Stimulated activated CD4-positive, alpha-beta T cell treated with anti-CD3 and anti-CD28 coated beads, Interleukin-15, amount 100 ng/mL, for 24 hours (primary cell): ENCODE measurements around the gene ANKRD36.
A peak's percentile ranks its signal among the peaks of the same experiment; 100 is the strongest.
"Not testable (repeated sequence)": the region's sequence is repeated elsewhere in the genome, so short reads cannot be mapped to it uniquely, and the experiment has no call there.

ENCODE experiments used
- DNase-seq: peaks from one replicate; pipeline ENCODE4 v3.0.0-alpha.2; 2020

Gene ANKRD36

DNA sequence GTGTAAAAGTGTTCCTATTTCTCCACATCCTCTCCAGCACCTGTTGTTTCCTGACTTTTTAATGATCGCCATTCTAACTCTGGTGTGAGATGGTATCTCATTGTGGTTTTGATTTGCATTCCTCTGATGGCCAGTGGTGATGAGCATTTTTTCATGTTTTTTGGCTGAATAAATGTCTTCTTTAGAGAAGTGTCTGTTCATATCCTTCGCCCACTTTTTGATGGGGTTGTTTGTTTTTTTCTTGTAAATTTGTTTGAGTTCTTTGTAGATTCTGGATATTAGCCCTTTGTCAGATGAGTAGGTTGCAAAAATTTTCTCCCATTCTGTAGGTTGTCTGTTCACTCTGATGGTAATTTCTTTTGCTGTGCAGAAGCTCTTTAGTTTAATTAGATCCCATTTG is 16.1 kb downstream of the ANKRD36 start:
- DNase-seq: not testable (repeated sequence)

DNA sequence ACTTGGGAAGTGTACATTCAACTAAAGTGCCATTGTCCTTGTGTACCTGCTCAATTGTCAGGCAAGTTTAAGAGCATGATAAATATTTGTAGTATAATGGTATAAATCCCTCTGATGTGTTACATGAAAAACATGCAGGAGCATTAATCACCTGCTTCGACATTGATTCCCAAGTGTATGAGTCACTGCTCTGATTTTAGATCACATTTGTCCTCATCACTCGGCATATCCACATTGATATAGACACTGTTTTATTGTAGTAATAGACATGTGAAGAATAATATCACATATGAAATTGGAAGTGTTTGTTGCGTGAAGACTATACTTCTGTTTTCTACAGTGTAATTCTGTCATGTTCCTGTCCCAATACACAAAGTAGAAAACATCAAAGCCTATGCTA is 31.1 kb downstream of the ANKRD36 start:
- DNase-seq: not testable (repeated sequence)

- not testable (repeated sequence) for DNase-seq
Observed at GRCh38 chr2:97166548-97166947, 53.6 kb downstream of the ANKRD36 start.

DNA sequence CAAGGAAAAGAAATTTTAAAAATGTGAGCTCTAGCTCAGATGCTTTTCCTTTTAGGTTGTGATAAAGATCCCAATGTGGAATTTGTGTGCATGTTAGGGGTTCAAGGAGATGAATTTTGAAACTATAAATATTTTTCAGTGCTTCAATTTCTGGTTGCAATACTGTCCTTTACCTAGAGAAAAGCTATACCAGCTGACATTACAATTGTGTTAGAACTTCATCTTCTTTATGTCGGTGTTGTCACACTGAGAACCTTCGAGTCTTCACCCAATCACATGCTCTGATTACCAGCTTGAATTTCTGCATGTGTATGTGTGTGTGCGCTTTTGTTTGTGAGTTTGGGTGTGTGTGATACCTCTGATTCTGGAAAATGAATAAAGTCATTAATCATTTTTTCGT is 55.0 kb downstream of the ANKRD36 start:
- DNase-seq: not testable (repeated sequence)

DNA sequence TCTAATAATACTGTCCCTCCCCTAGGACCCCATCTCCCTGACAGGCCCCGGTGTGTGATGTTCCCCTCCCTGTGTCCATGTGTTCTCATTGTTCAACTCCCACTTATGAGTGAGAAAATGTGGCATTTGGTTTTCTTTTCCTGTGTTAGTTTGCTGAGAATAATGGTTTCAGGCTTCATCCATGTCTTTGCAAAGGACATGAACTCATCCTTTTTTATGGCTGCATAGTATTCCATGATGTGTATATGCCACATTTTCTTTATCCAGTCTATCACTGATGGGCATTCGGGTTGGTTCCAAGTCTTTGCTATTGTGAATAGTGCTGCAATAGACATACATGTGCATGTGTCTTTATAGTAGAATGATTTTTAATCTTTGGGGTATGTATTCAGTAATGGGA is 55.6 kb downstream of the ANKRD36 start:
- DNase-seq: not testable (repeated sequence)

DNA sequence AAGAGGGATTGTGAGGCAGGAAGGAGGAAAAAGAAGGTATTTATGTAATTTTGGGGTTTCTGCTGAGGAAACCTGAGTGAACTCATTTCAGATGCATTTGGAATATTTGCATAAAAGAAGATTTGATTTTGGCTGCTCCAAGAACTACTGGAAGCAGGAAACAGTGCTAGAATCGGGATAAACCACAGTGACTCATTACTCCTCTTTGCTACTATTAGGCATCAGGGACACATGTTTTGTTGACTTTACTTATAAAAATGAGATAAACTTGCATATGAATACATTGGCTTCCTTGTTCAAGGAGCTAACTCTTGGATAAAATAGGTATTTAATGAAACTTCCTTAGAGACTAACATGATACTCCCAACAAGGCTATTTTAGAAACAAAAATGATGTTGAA is 67.4 kb downstream of the ANKRD36 start:
- not testable (repeated sequence) for DNase-seq

DNA sequence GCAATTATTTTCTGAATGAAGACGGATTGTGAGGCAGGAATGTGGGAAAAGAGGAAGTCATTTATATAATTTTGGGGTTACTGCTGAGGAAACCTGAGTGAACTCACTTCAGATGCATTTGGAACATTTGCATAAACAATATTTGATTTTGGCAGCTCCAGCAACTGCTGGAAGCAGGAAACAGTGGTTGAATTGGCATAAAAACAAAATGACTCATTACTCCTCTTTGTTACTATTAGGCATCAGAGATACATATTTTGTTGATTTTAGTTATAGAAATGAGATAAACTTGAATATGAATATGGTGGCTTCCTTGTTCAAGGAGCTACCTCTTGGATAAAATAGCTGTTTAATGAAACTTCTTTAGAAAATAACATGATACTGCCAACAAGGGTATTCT is 82.4 kb downstream of the ANKRD36 start:
- DNase-seq: not testable (repeated sequence)

- not testable (repeated sequence) for DNase-seq
Observed at GRCh38 chr2:97197251-97197650, 84.3 kb downstream of the ANKRD36 start.

- not testable (repeated sequence) for DNase-seq
Observed at GRCh38 chr2:97200887-97201286, 87.9 kb downstream of the ANKRD36 start.

GRCh38 chr2:97202643-97203250 is 89.8 kb downstream of the ANKRD36 start:
- not testable (repeated sequence) for DNase-seq

GRCh38 chr2:97210325-97210724 is 97.4 kb downstream of the ANKRD36 start:
- DNase-seq: no peak

DNA sequence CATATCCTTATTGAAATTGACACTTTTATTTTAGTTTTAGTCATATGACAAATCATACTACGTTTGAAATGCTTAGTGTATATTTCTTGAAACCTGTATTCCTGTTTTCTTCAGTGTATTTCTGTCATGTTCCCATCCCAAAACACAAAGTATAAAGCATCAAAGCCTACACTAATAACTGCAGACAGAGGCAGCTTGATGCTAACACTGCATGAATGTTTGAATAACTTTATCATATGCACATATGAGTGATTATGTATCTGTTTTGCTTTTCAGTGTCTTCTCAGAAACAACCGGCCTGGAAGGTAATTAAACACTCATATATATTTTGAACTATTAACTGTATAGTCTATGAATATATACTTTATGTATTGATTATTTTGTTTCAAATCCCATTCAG is 102.1 kb downstream of the ANKRD36 start:
- not testable (repeated sequence) for DNase-seq

DNA sequence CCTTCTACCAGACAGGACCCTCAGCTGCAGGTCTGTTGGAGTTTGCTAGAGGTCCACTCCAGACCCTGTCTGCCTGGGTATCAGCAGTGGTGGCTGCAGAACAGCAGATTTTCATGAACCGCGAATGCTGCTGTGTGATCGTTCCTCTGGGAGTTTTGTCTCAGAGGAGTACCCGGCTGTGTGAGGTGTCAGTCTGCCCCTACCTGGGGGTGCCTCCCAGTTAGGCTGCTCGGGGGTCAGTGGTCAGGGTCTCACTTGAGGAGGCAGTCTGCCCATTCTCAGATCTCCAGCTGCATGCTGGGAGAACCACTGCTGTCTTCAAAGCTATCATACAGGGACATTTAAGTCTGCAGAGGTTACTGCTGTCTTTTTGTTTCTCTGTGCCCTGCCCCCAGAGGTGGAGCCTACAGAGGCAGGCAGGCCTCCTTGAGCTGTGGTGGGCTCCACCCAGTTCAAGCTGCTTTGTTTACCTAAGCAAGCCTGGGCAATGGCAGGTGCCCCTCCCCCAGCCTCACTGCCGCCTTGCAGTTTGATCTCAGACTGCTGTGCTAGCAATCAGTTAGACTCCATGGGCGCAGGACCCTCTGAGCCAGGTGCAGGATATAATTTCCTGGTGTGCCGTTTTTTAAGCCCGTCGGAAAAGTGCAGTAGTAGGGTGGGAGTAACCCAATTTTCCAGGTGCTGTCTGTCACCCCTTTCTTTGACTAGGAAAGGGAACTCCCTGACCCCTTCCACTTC is 118.1 kb downstream of the ANKRD36 start:
- DNase-seq: not testable (repeated sequence)

DNA sequence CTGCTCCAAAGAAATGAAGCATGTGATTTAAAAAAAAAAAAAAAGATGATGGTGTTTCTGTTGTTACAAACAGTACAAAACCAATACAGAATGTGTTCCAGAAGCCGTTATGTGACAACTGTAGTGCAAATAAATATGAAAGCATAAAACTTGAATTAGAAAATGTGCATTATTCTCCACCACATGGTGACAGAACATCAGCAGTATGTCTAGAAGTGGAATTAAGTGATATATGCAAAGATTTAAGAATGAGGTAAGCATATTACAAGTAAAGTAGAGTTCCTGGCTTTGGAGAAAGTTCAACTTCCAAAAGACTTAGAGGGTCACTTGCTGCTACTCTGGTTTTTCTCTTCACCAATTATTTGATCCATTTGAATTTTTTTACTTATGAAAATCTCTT is 120.0 kb downstream of the ANKRD36 start:
- DNase-seq: not testable (repeated sequence)

DNA sequence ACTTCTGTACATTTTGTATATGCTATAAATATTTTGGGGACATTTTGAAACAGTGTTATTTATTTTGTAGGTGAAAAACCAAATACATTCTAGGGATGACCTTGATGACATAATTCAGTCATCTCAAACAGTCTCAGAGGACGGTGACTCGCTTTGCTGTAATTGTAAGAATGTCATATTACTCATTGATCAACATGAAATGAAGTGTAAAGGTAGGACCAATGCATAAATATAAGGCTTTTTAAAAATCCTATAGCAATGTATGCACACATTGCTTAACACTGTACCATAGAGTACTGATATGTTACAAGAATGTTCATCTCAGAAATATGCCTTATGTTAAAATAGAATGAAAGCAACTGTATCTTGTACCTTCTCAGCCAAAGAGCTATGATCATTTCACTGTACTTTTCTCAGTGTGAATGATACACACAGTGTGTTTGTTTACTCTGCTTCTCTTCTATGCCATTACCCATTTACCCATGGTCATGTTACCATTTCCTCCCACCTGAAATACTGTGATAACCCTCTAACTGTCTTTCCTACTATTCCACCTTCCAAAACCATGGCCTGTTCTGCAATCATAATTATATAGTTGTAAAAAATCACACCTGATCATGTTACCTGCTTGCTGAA is 120.8 kb downstream of the ANKRD36 start:
- DNase-seq: not testable (repeated sequence)

GRCh38 chr2:97261192-97261591 is 148.2 kb downstream of the ANKRD36 start:
- DNase-seq: not testable (repeated sequence)

DNA sequence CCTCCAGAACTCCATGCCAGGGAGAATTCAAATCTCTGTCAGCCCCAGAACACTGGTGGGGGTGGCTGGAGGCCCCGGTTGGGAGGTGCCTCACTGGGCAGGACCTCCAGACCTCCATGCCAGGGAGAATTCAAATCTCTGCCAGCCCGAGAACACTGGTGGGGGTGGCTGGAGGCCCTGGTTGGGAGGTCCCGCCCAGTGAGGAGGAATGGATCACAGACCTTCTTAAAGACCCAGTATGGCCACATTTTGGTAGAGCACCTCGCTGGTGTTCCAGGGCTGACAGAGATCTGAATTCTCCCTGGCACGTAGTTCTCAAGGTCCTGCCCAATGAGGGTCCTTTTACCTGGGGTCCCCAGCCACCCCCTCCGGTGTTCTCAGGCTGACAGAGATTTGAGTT is 153.5 kb downstream of the ANKRD36 start:
- not testable (repeated sequence) for DNase-seq

GRCh38 chr2:97267411-97268074 is 154.6 kb downstream of the ANKRD36 start:
- DNase-seq: peak; percentile 4

DNA sequence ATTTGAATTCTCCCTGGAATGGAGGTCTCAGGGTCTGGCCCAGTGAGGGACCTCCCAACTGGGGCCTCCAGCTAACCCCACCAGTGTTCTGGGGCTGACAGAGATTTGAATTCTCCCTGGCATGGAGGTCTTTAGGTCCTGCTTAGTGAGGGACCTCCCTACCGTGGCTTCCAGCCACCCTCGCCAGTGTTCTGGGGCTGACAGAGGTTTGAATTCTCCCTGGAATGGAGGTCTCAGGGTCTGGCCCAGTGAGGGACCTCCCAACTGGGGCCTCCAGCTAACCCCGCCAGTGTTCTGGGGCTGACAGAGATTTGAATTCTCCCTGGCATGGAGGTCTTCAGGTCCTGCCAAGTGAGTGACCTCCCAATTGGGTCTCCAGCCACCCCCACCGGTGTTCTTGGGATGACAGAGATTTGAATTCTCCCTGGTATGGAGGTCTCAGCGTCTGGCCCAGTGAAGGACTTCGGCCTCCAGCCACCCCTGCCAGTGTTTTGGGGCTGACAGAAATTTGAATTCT is 155.2 kb downstream of the ANKRD36 start:
- peak; percentile 1 for DNase-seq

DNA sequence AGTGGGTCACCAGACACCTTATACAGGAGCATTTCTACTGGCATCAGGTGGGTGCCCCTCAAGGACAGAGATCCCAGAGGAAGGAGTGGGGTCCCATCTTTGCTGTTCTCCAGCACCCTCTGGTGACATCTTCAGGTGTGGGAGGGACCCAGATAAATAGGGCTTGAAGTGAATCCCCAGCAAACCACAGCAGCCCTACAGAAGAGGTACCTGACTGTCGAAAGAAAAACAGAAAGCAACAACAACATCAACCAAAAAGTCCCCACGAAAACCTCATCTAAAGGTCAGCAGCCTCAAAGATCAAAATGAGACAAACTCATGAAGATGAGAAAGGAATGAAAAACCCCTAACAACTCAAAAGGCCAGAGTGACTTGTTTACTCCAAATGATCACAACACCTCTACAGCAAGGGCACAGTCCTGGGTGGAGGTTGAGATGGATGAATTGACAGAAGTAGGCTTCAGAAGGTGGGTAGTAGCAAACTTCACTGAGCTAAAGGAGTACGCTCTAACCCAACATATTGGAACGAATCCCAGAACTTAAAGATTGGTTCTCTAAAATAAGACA is 163.4 kb downstream of the ANKRD36 start:
- DNase-seq: not testable (repeated sequence)

DNA sequence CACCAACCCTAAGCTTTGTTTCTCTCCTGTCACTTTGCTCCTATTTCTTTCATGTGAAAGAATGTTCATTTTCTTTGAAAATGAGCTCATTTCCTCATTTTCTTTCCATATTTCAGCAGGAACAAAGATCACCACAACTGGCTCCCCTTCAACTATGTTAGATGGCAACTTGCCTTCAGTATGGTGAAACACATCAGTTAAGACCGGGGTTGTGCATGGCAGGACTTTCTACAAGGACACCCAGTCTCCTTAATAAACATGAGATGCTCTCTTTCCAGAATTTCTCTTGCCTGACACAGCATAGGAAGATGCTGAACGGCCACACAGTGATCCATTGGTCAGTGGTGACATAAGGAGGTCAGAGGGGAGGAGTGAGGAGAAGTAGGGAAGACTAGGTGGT is 172.2 kb downstream of the ANKRD36 start:
- DNase-seq: not testable (repeated sequence)

GRCh38 chr2:97293687-97294086 is 180.7 kb downstream of the ANKRD36 start:
- not testable (repeated sequence) for DNase-seq
